Hematopoietic multipotent progenitor cell (in vitro differentiated cells): ENCODE measurements around the gene ELF3. TPM values are rescaled to one million over a fixed set of nuclear protein-coding genes. Genes with fewer than 3 reads are reported as not detected.
"Not testable (repeated sequence)": the region's sequence is repeated elsewhere in the genome, so short reads cannot be mapped to it uniquely, and the experiment has no call there.

ENCODE experiments used
- DNase-seq, 3 donors: peaks; one replicate each; pipeline ENCODE4 v3.0.0-alpha.2; 2011 to 2015; ENCODE audit warnings: low read depth in 2 of 3, low spot score in 2 of 3
- total RNA-seq: library from RNA; depleted of rRNA; stranded (reverse); fragments of >200 nt; gene quantifications from one replicate; pipeline ENCODE4 v1.2.3, GENCODE V29; 2012

ELF3 gene
- total RNA-seq: 1.3 TPM

GRCh38 chr1:202010180-202011015, at the start of gene ELF3:
Gene ELF3 (plus strand): TSS chr1:202010587. CDS start chr1:202011137, 550 bp downstream.
- DNase-seq: no peak

- DNase-seq: not testable (repeated sequence)
Measured at GRCh38 chr1:201962382-201962781, 48.0 kb upstream of the ELF3 start.

GRCh38 chr1:201964261-201964660, 46.1 kb upstream of the ELF3 start:
- no peak for DNase-seq

- no peak for DNase-seq
Measured at GRCh38 chr1:201966171-201966570, 44.2 kb upstream of the ELF3 start.

GRCh38 chr1:201968202-201968925, 42.0 kb upstream of the ELF3 start:
- DNase-seq: no peak

- DNase-seq: no peak
Measured at GRCh38 chr1:201970334-201971159, 39.8 kb upstream of the ELF3 start.

GRCh38 chr1:201982082-201982622, 28.2 kb upstream of the ELF3 start:
- DNase-seq: peak in 2 of 3 donors; percentile 56 to 65

GRCh38 chr1:201982623-201983379, 27.6 kb upstream of the ELF3 start, which contains the start of gene RNPEP:
Gene RNPEP (plus strand): TSS chr1:201982648. CDS start chr1:201982667, 19 bp downstream.
- peak; percentile 41 to 56 (median 55) for DNase-seq

- no peak for DNase-seq
Measured at GRCh38 chr1:201983380-201983805, 27.0 kb upstream of the ELF3 start.

- no peak for DNase-seq
Measured at GRCh38 chr1:201984446-201984845, 25.9 kb upstream of the ELF3 start.

- no peak for DNase-seq
Measured at GRCh38 chr1:201985355-201985754, 25.0 kb upstream of the ELF3 start.

- DNase-seq: no peak
Measured at GRCh38 chr1:201988601-201989000, 21.8 kb upstream of the ELF3 start.

GRCh38 chr1:201989354-201990128, 20.8 kb upstream of the ELF3 start:
- DNase-seq: no peak

- no peak for DNase-seq
Measured at GRCh38 chr1:201990427-201990826, 20.0 kb upstream of the ELF3 start.

- DNase-seq: peak in 2 of 3 donors; percentile 40 to 55
Measured at GRCh38 chr1:201999625-202000238, 10.7 kb upstream of the ELF3 start.

- DNase-seq: no peak
Measured at GRCh38 chr1:202002507-202002906, 7.9 kb upstream of the ELF3 start.

GRCh38 chr1:202004711-202005110, 5.7 kb upstream of the ELF3 start:
- no peak for DNase-seq

- no peak for DNase-seq
Measured at GRCh38 chr1:202005958-202006357, 4.4 kb upstream of the ELF3 start.

GRCh38 chr1:202007304-202007703, 3.1 kb upstream of the ELF3 start:
- DNase-seq: no peak
